Measurements from ENCODE around the gene SPTB.

GRCh38 chr14:64726585-64726890 is 153.2 kb downstream of the SPTB start:
- TF ChIP-seq CTCF (IDR thresholded peaks at IDR 0.05) (no peak), POLR2A (IDR thresholded peaks at IDR 0.05) (no peak)
